ENCODE results near the gene ZFHX2.
A peak's percentile ranks its signal among the peaks of the same experiment; 100 is the strongest.

The ZFHX2 gene

GRCh38 chr14:23572524-23572828 lies 20.9 kb upstream of the ZFHX2 start:
- no peak for DNase-seq

GRCh38 chr14:23571701-23572523 lies 20.3 kb upstream of the ZFHX2 start:
- no peak for DNase-seq

- no peak for DNase-seq
Observed at GRCh38 chr14:23570806-23571483, 19.4 kb upstream of the ZFHX2 start.

GRCh38 chr14:23569443-23570151 lies 18.0 kb upstream of the ZFHX2 start:
- no peak for DNase-seq

GRCh38 chr14:23568600-23569331 lies 17.2 kb upstream of the ZFHX2 start:
- no peak for DNase-seq

- no peak for DNase-seq
Observed at GRCh38 chr14:23568021-23568599, 16.5 kb upstream of the ZFHX2 start.

- DNase-seq = peak; percentile 91
Observed at GRCh38 chr14:23567186-23568020, 15.8 kb upstream of the ZFHX2 start, which contains the start of gene AP1G2. Gene AP1G2 (minus strand): TSS chr14:23567791. CDS start chr14:23567314, 477 bp downstream.

GRCh38 chr14:23566778-23567185 lies 15.2 kb upstream of the ZFHX2 start:
- no peak for DNase-seq

- DNase-seq = no peak
Observed at GRCh38 chr14:23566112-23566777, 14.7 kb upstream of the ZFHX2 start.

- no peak for DNase-seq
Observed at GRCh38 chr14:23565626-23566025, 14.1 kb upstream of the ZFHX2 start.

GRCh38 chr14:23564876-23565275 lies 13.3 kb upstream of the ZFHX2 start:
- DNase-seq = no peak

GRCh38 chr14:23564181-23564812 lies 12.7 kb upstream of the ZFHX2 start:
- no peak for DNase-seq

- DNase-seq = no peak
Observed at GRCh38 chr14:23563473-23564180, 12.1 kb upstream of the ZFHX2 start.

- DNase-seq = peak; percentile 64
Observed at GRCh38 chr14:23562822-23563472, 11.4 kb upstream of the ZFHX2 start.

GRCh38 chr14:23561873-23562821 lies 10.6 kb upstream of the ZFHX2 start:
- DNase-seq = no peak

- no peak for DNase-seq
Observed at GRCh38 chr14:23561259-23561658, 9.7 kb upstream of the ZFHX2 start.

- no peak for DNase-seq
Observed at GRCh38 chr14:23559926-23560520, 8.5 kb upstream of the ZFHX2 start.
